GM13977 (cell line): ENCODE data around the gene KCNJ10.

ENCODE experiments used
- DNase-seq: peaks from one replicate; pipeline ENCODE4 v3.0.0; 2012; ENCODE audit warnings: low spot score
- in situ Hi-C: fragments of 300-500 bp; cut with MboI; formaldehyde crosslinking; loops from one replicate; pipeline ENCODE4 v1.12.0; 2022; ENCODE audit warnings: low sequenced_read_pairs, low pct_unique_long_range_greater_than_20kb, mixed read lengths, inconsistent platforms; ENCODE audit not compliant: unreplicated experiment
- TF ChIP-seq, protein P1 (sequence below): IDR thresholded peaks from 2 replicates; pipeline ENCODE4 v1.5.1; 2012; ENCODE audit warnings: mild to moderate bottlenecking, control low read depth; ENCODE audit not compliant: insufficient read depth; ENCODE audit errors: extremely low read depth, missing control alignments

The KCNJ10 gene

DNA sequence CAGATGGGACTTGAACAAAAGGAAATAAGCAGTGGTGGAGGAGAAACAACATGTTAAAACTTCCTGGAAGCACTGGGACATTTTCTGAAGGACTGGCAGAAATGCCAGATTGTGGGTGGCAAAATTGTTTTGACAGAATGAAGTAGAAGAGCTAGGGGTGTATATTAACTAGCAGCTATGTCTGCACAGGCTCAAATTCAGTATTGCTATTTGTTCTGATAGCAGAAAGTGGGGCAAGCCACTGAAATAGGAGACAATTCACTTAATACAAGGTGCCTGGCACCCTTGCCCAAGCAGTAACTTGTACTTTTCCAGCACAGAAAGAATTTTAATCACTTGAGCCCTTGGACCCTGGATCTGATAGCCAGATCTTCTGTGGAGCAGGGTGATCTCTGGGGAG is 26.4 kb downstream of the KCNJ10 start:
- in situ Hi-C loops, result no loop called here
- no peak for DNase-seq
- TF ChIP-seq, protein P1, sequence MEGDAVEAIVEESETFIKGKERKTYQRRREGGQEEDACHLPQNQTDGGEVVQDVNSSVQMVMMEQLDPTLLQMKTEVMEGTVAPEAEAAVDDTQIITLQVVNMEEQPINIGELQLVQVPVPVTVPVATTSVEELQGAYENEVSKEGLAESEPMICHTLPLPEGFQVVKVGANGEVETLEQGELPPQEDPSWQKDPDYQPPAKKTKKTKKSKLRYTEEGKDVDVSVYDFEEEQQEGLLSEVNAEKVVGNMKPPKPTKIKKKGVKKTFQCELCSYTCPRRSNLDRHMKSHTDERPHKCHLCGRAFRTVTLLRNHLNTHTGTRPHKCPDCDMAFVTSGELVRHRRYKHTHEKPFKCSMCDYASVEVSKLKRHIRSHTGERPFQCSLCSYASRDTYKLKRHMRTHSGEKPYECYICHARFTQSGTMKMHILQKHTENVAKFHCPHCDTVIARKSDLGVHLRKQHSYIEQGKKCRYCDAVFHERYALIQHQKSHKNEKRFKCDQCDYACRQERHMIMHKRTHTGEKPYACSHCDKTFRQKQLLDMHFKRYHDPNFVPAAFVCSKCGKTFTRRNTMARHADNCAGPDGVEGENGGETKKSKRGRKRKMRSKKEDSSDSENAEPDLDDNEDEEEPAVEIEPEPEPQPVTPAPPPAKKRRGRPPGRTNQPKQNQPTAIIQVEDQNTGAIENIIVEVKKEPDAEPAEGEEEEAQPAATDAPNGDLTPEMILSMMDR, result no peak

DNA sequence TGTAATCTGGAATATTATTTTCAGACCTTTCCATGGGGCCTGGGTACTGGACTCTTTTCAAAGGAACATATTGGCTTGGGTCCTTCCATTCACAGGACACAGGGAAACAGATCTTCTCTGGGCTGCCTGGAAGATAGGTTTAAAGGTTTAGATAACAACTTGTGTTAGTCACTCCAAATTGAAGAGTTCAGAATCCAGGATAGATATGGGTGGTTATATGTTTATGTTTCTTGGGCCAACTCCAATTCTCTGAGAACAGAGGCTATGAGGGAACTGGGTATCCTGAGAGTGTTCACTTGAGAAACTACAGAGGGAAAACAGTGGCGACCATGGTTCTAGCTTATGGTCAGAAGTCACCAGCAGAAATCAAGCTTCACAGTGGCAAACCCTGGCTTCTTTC is 29.5 kb downstream of the KCNJ10 start:
- TF ChIP-seq, protein P1, result no peak
- in situ Hi-C loops, result no loop called here
- DNase-seq, result no peak

DNA sequence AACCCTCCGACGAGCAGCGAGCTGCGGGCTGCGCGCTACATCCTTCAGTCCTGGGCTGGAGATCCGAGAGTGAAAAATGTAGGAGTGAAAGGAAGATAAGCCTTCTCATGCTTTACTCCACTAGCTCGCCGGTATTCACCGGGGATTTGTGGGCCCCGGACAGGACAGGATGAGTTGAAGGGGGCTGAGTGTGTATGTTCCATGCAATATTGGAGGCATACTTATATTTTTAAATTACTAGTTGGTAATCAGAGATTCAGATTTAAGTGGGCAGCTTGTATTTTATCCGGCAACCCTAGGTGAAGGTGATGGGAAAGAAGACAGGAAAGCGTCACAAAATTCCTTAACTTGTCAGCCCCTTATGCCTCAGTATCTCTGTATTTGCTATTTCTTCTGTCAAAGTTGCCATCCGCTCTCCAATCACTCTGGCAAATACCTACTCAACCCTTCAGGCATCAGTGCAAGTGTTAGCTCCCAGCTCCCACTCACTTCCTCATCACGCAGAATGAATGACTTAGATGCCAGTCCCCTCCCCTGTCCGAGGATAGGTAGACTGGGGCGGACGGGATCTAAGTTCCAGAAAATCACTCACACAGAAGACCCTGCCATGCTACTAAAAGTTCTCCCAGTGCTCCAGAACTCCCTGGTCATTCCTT is 37.7 kb downstream of the KCNJ10 start:
- in situ Hi-C loops, result no loop called here
- no peak for DNase-seq
- TF ChIP-seq, protein P1, result no peak

DNA sequence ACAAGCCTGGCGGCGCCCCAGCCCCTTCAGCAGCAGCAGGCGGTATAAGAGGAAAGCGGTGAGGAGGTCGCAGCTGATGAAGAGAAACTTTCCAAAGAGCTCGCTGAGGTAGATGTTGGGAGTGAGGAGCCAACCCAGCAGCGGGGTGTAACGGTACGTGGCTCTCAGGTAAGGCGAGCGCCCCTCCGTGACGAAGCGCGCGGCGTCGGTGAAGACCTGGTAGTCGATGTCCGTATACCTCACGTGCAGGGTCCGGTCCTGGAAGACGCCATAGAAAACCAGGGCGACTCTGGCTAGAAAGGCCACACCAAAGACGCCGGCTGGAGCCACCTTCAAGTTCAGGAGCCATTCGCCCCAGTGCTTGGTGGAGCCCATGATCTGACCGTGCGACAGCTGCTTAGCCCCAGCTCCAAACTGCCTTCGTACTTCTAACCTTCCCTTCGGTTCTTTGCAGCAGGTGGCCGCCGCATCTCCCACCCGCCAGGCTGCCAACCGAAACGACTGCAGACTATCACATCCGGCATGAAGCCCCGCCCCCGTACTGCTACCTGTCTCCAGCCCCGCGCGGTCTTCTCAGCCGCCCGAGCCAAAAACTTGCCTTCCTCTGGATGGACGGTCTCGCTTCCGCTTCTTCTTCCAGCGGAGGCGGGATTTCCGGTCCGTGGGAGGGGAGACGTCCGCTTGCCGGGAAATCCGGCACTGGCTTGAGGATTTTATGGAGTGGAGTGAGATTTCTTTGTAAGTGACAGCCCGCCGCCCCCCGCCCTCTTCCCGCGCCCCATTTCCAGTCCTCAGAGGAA is 38.4 kb downstream of the KCNJ10 start, which contains the start of gene PIGM:
TSS of gene PIGM (minus strand) at position 626 of the 800 bp plus-strand sequence. CDS start at position 375, 251 bp downstream.
- DNase-seq, result peak; percentile 89
- TF ChIP-seq, protein P1, result no peak
- in situ Hi-C loops, result no loop called here

DNA sequence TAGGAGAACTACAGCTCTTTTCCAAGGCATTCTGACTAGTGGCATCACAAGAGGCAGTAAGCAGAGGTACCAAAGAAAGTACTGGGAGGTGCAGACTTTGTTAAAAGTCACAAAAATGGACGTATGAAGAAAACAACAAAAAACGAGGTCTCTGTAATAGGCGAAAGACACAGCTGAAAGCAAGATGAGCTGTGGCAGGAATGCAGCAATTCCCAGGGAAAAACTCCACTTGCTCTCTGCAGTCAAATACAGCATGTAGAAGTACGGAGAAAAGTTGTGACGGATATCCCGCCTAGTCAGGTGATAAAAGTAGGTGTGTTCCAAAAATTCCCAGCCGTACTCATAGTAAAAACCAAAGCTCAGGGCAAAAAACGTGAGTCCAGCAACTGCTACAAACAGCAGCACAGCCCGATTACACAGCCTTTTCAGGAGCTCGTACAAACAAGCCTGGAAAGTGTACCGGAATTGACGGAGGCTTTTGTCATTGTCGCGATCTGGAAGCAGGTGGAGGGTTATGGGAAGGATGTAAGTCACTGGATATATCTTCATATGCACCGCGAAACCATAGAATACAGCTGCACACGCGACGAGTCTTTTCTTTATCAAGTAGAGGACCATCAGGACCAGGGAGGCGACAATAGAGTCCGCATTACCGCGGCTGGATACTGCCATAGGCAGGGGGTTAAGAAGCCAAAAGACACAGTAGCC is 39.1 kb downstream of the KCNJ10 start:
- peak; percentile 24 for DNase-seq
- TF ChIP-seq, protein P1, result no peak
- in situ Hi-C loops, result no loop called here

DNA sequence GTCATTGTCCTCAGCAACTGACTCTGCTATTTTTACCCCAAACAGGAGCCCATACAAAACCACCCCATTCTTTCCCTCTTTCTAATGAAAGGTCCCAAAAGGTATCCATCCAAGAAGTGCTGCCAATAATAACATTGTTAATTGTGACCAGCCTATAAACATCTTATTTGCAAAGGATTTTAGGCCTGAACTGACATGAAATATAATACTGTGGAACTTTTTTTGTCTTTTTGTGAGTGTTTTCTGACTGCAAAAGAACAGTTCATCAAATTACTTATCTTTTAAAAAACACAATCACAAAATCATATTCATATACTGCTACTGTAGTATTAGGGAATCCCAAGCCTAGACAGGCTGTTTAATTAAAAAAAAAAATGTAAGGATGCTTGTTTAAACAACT is 41.5 kb downstream of the KCNJ10 start:
- in situ Hi-C loops, result no loop called here
- no peak for DNase-seq
- TF ChIP-seq, protein P1, result no peak
